SK-N-SH treated with all-trans-retinoic acid at 6 μM for 48 hours (cell line): ENCODE results near the gene MED6.

Experiments
- ATAC-seq: fragments of 200-7000 bp; cut with Tn5 transposase; 3 replicates; pipeline ENCODE4 v1.9.1; 2020; ENCODE audit warnings: mild to moderate bottlenecking, moderate library complexity
- ARNTL ChIP-seq: fragments of 450-650 bp; formaldehyde crosslinking; IDR thresholded peaks from 2 replicates; pipeline ENCODE4 v1.5.0; 2020; ENCODE audit warnings: low read depth, mild to moderate bottlenecking, moderate library complexity, borderline replicate concordance
- BACH2 ChIP-seq: fragments of 250-450 bp; sonication (Bioruptor Pico); IDR thresholded peaks from 2 replicates; pipeline ENCODE4 v1.9.0; 2021; ENCODE audit warnings: mild to moderate bottlenecking, borderline replicate concordance
- ESRRG ChIP-seq: fragments of 250-450 bp; sonication (Bioruptor Pico); IDR thresholded peaks from 2 replicates; pipeline ENCODE4 v1.6.1; 2021; ENCODE audit warnings: mild to moderate bottlenecking
- GLIS3 ChIP-seq: fragments of 250-450 bp; sonication (Bioruptor Pico); IDR thresholded peaks from 2 replicates; pipeline ENCODE4 v1.5.0; 2020; ENCODE audit warnings: mild to moderate bottlenecking, moderate library complexity
- PPARA ChIP-seq: fragments of 250-450 bp; sonication (Bioruptor Pico); IDR thresholded peaks from 2 replicates; pipeline ENCODE4 v1.5.0; 2020; ENCODE audit warnings: mild to moderate bottlenecking, borderline replicate concordance
- RARB ChIP-seq: fragments of 250-450 bp; sonication (Bioruptor Pico); IDR thresholded peaks from 2 replicates; pipeline ENCODE4 v1.8.0; 2021; ENCODE audit warnings: mild to moderate bottlenecking, moderate library complexity
- SNAI2 ChIP-seq: fragments of 250-450 bp; sonication (Bioruptor Pico); IDR thresholded peaks from 2 replicates; pipeline ENCODE4 v1.5.0; 2020; ENCODE audit warnings: mild to moderate bottlenecking, moderate library complexity
- TCF4 ChIP-seq: fragments of 250-450 bp; sonication (Bioruptor Pico); IDR thresholded peaks from 2 replicates; pipeline ENCODE4 v1.8.0; 2021; ENCODE audit warnings: mild to moderate bottlenecking, moderate library complexity, borderline replicate concordance
- TOX ChIP-seq: fragments of 250-450 bp; sonication (Bioruptor Pico); IDR thresholded peaks from 2 replicates; pipeline ENCODE4 v1.8.0; 2021; ENCODE audit warnings: mild to moderate bottlenecking, moderate library complexity, borderline replicate concordance
- ZC3H10 ChIP-seq: fragments of 250-450 bp; sonication (Bioruptor Pico); IDR thresholded peaks from 2 replicates; pipeline ENCODE4 v1.5.1; 2021; ENCODE audit warnings: mild to moderate bottlenecking, moderate library complexity
- ZFP3 ChIP-seq: fragments of 250-450 bp; sonication (Bioruptor Pico); IDR thresholded peaks from 2 replicates; pipeline ENCODE4 v1.5.0; 2020; ENCODE audit warnings: mild to moderate bottlenecking, moderate library complexity
- ZFP30 ChIP-seq: fragments of 450-650 bp; formaldehyde crosslinking; IDR thresholded peaks from 2 replicates; pipeline ENCODE4 v1.5.0; 2022; ENCODE audit warnings: mild to moderate bottlenecking, moderate library complexity
- ZNF565 ChIP-seq: fragments of 450-650 bp; formaldehyde crosslinking; conservative IDR thresholded peaks from 2 replicates; pipeline ENCODE4 v1.5.0; 2020; ENCODE audit warnings: low read depth, mild to moderate bottlenecking, moderate library complexity
- ZNF70 ChIP-seq: fragments of 450-650 bp; formaldehyde crosslinking; IDR thresholded peaks from 2 replicates; pipeline ENCODE4 v1.5.0; 2020; ENCODE audit warnings: mild to moderate bottlenecking, moderate library complexity
- ZNF8 ChIP-seq: fragments of 450-650 bp; formaldehyde crosslinking; IDR thresholded peaks from 2 replicates; pipeline ENCODE4 v1.5.0; 2020; ENCODE audit warnings: mild to moderate bottlenecking, moderate library complexity
- TF ChIP-seq, protein P1 (sequence below): fragments of 250-450 bp; sonication (Bioruptor Pico); IDR thresholded peaks from 2 replicates; pipeline ENCODE4 v1.8.0; 2020; ENCODE audit warnings: mild to moderate bottlenecking, moderate library complexity, borderline replicate concordance
- TF ChIP-seq, protein P2 (sequence below): fragments of 250-450 bp; sonication (Bioruptor Pico); IDR thresholded peaks from 2 replicates; pipeline ENCODE4 v1.5.1; 2020; ENCODE audit warnings: low read depth, mild to moderate bottlenecking, moderate library complexity
- TF ChIP-seq, protein P3 (sequence below): fragments of 250-450 bp; sonication (Bioruptor Pico); IDR thresholded peaks from 2 replicates; pipeline ENCODE4 v1.8.0; 2021; ENCODE audit warnings: low read depth, mild to moderate bottlenecking, moderate library complexity, borderline replicate concordance
- TF ChIP-seq, protein P4 (sequence below): fragments of 250-450 bp; sonication (Bioruptor Pico); IDR thresholded peaks from 2 replicates; pipeline ENCODE4 v1.5.0; 2020; ENCODE audit warnings: mild to moderate bottlenecking, moderate library complexity
- TF ChIP-seq, protein P5 (sequence below): fragments of 250-450 bp; sonication (Bioruptor Pico); IDR thresholded peaks from 2 replicates; pipeline ENCODE4 v1.5.1; 2021; ENCODE audit warnings: mild to moderate bottlenecking, moderate library complexity

The MED6 gene

DNA sequence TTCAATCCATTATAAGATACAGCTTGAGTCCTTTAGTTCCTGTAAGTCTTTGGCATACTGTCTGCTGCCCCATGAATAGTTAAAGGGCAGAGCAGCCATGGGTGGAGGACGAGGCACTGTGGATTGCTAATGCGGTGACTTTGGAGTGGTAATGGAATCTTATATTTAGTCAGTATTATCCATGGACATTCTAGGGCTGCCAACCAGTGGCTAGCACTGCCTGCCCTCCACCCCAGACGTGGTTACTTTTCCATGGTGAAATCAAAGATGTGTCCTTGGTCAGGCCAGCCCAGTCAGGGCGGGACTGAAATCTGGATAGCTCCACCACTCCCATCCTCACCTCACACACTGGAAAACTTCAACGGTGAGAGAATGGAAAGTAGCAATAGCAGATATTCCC lies 43.5 kb upstream of the MED6 start (continued):
- TF ChIP-seq, protein P1, sequence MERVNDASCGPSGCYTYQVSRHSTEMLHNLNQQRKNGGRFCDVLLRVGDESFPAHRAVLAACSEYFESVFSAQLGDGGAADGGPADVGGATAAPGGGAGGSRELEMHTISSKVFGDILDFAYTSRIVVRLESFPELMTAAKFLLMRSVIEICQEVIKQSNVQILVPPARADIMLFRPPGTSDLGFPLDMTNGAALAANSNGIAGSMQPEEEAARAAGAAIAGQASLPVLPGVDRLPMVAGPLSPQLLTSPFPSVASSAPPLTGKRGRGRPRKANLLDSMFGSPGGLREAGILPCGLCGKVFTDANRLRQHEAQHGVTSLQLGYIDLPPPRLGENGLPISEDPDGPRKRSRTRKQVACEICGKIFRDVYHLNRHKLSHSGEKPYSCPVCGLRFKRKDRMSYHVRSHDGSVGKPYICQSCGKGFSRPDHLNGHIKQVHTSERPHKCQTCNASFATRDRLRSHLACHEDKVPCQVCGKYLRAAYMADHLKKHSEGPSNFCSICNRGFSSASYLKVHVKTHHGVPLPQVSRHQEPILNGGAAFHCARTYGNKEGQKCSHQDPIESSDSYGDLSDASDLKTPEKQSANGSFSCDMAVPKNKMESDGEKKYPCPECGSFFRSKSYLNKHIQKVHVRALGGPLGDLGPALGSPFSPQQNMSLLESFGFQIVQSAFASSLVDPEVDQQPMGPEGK: no peak
- TF ChIP-seq PPARA (CRISPR knock-in tag) (no peak), BACH2 (CRISPR knock-in tag) (no peak), ZC3H10 (CRISPR knock-in tag) (no peak), SNAI2 (CRISPR knock-in tag) (no peak), ZNF8 (CRISPR knock-in tag) (no peak)

DNA sequence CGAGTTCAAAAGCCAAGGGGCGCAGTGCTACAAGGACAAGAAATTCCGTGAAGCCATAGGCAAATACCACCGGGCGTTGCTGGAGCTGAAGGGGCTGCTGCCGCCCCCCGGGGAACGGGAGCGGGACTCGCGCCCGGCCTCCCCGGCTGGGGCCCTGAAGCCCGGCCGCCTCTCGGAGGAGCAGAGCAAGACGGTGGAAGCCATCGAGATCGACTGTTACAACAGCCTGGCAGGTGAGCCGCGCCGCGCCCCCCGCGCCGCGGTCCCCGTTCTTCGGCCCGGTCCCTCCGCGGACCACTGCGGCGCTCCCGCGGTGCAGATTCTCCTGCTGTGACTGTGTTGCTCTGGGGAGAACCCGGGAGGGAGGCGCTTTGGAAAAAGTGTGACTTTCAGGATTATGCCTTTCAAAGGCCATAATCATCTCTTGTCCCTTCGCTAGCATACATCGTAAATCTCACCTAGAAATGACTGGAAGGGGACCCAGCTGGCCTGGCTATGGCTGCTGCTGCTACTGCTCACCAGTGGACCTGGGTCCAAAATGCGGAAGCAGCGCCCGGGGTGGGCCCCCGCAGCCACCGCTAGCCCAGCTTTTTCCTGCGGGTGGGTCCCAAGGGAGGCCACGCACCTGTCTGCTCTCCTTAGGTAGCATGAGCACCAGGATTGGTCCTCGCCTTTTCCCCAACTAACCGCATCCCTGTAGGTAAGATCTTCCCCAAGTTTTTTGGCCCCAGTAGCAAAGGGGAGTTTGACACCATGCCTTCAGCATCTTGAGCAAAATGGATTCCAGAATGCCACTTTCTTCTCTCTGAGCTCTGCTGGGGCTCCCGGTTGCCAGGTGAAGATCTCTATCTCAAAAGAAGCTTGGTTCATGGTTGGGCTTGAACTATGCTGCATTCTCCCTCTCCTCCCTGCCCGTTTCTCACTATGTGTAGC lies 42.1 kb upstream of the MED6 start:
- peak; percentile 42 for ATAC-seq

DNA sequence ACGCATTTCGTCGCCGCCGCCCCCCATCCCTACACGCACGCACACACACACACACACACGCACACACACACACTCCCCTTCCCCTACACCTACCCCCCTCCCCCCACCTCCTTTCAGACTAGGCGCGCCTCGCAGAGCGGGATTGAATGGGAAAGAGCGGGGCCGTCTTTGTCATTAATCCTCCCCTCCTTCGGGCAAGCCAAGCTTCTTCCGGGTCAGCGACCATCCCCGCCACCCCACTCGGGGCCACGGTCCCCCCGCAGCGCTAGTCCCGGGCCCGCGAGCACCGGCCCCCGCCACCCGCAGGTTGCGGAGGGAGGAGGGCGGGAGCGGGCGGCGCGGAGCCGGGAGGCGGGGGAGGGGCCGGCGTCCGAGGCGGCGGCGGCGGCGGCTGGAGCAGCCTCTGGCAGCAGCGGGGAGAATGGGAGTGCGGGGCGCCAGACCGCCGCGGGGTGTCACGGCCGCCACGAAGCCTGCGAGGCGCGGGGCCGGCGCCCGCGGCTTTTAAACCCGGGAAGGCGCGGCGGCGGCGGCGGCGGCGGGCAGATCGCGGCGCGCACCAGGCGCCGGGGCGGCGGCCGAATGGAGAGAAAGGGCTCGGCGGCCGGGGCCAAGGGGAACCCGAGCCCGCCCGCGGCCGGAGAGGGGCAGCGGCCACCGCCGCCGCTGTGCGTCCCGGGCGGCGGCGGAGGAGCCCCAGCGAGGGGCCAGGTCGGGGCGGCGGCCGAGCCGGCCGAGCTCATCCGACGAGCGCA lies 41.3 kb upstream of the MED6 start, which contains the start of gene TTC9:
Gene TTC9 (plus strand): TSS at position 369 of the 755 bp plus-strand sequence. CDS start 214 bp downstream, at position 583.
- peak; percentile 53 for ATAC-seq
- TF ChIP-seq, protein P2, sequence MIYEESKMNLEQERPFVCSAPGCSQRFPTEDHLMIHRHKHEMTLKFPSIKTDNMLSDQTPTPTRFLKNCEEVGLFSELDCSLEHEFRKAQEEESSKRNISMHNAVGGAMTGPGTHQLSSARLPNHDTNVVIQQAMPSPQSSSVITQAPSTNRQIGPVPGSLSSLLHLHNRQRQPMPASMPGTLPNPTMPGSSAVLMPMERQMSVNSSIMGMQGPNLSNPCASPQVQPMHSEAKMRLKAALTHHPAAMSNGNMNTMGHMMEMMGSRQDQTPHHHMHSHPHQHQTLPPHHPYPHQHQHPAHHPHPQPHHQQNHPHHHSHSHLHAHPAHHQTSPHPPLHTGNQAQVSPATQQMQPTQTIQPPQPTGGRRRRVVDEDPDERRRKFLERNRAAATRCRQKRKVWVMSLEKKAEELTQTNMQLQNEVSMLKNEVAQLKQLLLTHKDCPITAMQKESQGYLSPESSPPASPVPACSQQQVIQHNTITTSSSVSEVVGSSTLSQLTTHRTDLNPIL: no peak
- TF ChIP-seq, protein P3, sequence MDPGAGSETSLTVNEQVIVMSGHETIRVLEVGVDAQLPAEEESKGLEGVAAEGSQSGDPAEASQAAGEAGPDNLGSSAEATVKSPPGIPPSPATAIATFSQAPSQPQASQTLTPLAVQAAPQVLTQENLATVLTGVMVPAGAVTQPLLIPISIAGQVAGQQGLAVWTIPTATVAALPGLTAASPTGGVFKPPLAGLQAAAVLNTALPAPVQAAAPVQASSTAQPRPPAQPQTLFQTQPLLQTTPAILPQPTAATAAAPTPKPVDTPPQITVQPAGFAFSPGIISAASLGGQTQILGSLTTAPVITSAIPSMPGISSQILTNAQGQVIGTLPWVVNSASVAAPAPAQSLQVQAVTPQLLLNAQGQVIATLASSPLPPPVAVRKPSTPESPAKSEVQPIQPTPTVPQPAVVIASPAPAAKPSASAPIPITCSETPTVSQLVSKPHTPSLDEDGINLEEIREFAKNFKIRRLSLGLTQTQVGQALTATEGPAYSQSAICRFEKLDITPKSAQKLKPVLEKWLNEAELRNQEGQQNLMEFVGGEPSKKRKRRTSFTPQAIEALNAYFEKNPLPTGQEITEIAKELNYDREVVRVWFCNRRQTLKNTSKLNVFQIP (CRISPR knock-in tag): no peak
- TF ChIP-seq ZFP30 (CRISPR knock-in tag) (no peak), SNAI2 (CRISPR knock-in tag) (no peak), GLIS3 (CRISPR knock-in tag) (no peak), TCF4 (CRISPR knock-in tag) (no peak), ZNF70 (CRISPR knock-in tag) (no peak), ZC3H10 (CRISPR knock-in tag) (no peak), RARB (CRISPR knock-in tag) (no peak), ZNF565 (no peak), ZNF8 (CRISPR knock-in tag) (no peak), TOX (CRISPR knock-in tag) (no peak), ESRRG (CRISPR knock-in tag) (no peak), ARNTL (CRISPR knock-in tag) (no peak), ZFP3 (CRISPR knock-in tag) (no peak), BACH2 (CRISPR knock-in tag) (no peak)
- TF ChIP-seq, protein P4, sequence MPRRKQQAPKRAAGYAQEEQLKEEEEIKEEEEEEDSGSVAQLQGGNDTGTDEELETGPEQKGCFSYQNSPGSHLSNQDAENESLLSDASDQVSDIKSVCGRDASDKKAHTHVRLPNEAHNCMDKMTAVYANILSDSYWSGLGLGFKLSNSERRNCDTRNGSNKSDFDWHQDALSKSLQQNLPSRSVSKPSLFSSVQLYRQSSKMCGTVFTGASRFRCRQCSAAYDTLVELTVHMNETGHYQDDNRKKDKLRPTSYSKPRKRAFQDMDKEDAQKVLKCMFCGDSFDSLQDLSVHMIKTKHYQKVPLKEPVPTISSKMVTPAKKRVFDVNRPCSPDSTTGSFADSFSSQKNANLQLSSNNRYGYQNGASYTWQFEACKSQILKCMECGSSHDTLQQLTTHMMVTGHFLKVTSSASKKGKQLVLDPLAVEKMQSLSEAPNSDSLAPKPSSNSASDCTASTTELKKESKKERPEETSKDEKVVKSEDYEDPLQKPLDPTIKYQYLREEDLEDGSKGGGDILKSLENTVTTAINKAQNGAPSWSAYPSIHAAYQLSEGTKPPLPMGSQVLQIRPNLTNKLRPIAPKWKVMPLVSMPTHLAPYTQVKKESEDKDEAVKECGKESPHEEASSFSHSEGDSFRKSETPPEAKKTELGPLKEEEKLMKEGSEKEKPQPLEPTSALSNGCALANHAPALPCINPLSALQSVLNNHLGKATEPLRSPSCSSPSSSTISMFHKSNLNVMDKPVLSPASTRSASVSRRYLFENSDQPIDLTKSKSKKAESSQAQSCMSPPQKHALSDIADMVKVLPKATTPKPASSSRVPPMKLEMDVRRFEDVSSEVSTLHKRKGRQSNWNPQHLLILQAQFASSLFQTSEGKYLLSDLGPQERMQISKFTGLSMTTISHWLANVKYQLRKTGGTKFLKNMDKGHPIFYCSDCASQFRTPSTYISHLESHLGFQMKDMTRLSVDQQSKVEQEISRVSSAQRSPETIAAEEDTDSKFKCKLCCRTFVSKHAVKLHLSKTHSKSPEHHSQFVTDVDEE (CRISPR knock-in tag): no peak
- TF ChIP-seq, protein P5, sequence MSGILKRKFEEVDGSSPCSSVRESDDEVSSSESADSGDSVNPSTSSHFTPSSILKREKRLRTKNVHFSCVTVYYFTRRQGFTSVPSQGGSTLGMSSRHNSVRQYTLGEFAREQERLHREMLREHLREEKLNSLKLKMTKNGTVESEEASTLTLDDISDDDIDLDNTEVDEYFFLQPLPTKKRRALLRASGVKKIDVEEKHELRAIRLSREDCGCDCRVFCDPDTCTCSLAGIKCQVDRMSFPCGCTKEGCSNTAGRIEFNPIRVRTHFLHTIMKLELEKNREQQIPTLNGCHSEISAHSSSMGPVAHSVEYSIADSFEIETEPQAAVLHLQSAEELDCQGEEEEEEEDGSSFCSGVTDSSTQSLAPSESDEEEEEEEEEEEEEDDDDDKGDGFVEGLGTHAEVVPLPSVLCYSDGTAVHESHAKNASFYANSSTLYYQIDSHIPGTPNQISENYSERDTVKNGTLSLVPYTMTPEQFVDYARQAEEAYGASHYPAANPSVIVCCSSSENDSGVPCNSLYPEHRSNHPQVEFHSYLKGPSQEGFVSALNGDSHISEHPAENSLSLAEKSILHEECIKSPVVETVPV (CRISPR knock-in tag): no peak

More for the DNA sequence above, 42.1 kb upstream of the MED6 start:
- no peak for TF ChIP-seq TOX (CRISPR knock-in tag)
- TF ChIP-seq, protein P2: no peak
- TF ChIP-seq BACH2 (CRISPR knock-in tag): no peak
